ENCODE results near the gene UBR2. TPM values are rescaled to one million over a fixed set of nuclear protein-coding genes. Genes with fewer than 3 reads are reported as not detected.

Gene UBR2
- total and polyA plus RNA-seq, 2 of the 4 experiments (the other 2 are of a cell fraction): 7.7 to 32.3 TPM

GRCh38 chr6:42727087-42727611 is 163.3 kb downstream of the UBR2 start:
- H3K4me2 ChIP-seq (ENCODE audit: low read depth, low read length): peak overlapping the region; percentile 90
- intact Hi-C loops (cut with micrococcal nuclease): loop anchor here (2.0 kb wide), 1 partner anchor 56 kb away; the partner anchor contains the start of gene BICRAL
- peak overlapping the region; percentile 99 for H4K5ac ChIP-seq (ENCODE audit: low read depth, low read length)
- H2BK20ac ChIP-seq (ENCODE audit: low read depth, low read length): peak overlapping the region; percentile 93
- peaks cover under 1% of the 10 kb centered on the region for H3K36me3 ChIP-seq (ENCODE audit: control insufficient read depth, insufficient read depth, low read length)
- peak overlapping the region; percentile 82 for H3K9ac ChIP-seq (ENCODE audit: low read depth, low read length)
- peak overlapping the region; percentile 98 for H3K23ac ChIP-seq (ENCODE audit: low read depth, low read length)
- DNase-seq (peak; percentile 21), ATAC-seq (ENCODE audit: low read depth) (peak; percentile 41)
- H3K4me1 ChIP-seq (ENCODE audit: control insufficient read depth, insufficient read depth, low read length): peaks cover 9% of the 10 kb centered on the region
- peak overlapping the region; percentile 83 for H4K91ac ChIP-seq (ENCODE audit: insufficient read depth, low read depth, low read length)
- no TSS peak for BruUV-seq (replicated peaks)
- no peaks in the 10 kb centered on the region for H3K27me3 ChIP-seq (ENCODE audit: control insufficient read depth, insufficient read depth, low read length)
- peak overlapping the region; percentile 92 for H3K27ac ChIP-seq (ENCODE audit: insufficient read depth, low read length)
- peak overlapping the region; percentile 93; the same call in 2 of the 3 replicates for H2BK15ac ChIP-seq (ENCODE audit: low read depth, low read length)
- H2AK5ac ChIP-seq (ENCODE audit: low read depth, low read length): peak overlapping the region; percentile 71; the same call in 1 of the 2 replicates
- peak overlapping the region; percentile 87 for H2BK5ac ChIP-seq (ENCODE audit: low read depth, low read length, poor library complexity, severe bottlenecking)
- H3K9me3 ChIP-seq (ENCODE audit: control insufficient read depth, insufficient read depth, low read length): no peaks in the 10 kb centered on the region
- H4K8ac ChIP-seq (ENCODE audit: low read depth in 2 of 2, low read length in 2 of 2): peak overlapping the region; percentile 68 to 99
- 17% methylated on average over 52 of the region's 52 CpGs; no CpG with 5 or more reads in 1 of the 2 experiments for WGBS, 2 experiments (ENCODE audit: extremely low coverage in 2 of 2, insufficient read length in 1 of 2)
- H2AFZ ChIP-seq (replicated peaks; ENCODE audit: low read length, poor library complexity): peak overlapping the region; percentile 93
- ChIA-PET CTCF (interaction anchor here (0.6 to 2.3 kb wide), 4 partner anchors 11 to 146 kb away, joined by 3 to 9 read pairs (median 6); no protein-coding TSS in a partner anchor), POLR2A (ENCODE audit: unreplicated experiment) (interaction anchor here (0.6 kb wide), 1 partner anchor 56 kb away, joined by 3 read pairs; no protein-coding TSS in a partner anchor)
- H3K18ac ChIP-seq (ENCODE audit: low read depth, low read length): peak overlapping the region; percentile 97
- peak overlapping the region; percentile 43 for H3K4me3 ChIP-seq (ENCODE audit: insufficient read depth, low read depth, low read length)
- in situ Hi-C loops (cut with MboI; ENCODE audit: low sequenced_read_pairs): no loop called here
- H3K79me1 ChIP-seq (ENCODE audit: low read depth in 1 of 2, low read length in 2 of 2): peaks cover 0 to 9% of the 10 kb centered on the region in 2 experiments; a peak in 2 of 4 replicates
- peak overlapping the region; percentile 94 for H2BK120ac ChIP-seq (ENCODE audit: low read depth, low read length)
- H4K20me1 ChIP-seq (ENCODE audit: insufficient read depth, low read length): no peaks in the 10 kb centered on the region
- peak overlapping the region; percentile 95 for H3K56ac ChIP-seq (ENCODE audit: extremely low read depth, insufficient read depth, low read length)
- no peak for TF ChIP-seq BHLHE40 (IDR thresholded peaks at IDR 0.05; ENCODE audit: low read depth, low read length)
- no peak for TF ChIP-seq FOS (IDR thresholded peaks at IDR 0.05; ENCODE audit: low read depth, low read length)
- no peak for TF ChIP-seq MXI1 (IDR thresholded peaks at IDR 0.05; ENCODE audit: borderline replicate concordance, low read depth, low read length)
- no peak for TF ChIP-seq CEBPB (IDR thresholded peaks at IDR 0.05; ENCODE audit: low read depth, low read length)
- no peak for TF ChIP-seq NFE2L2 (IDR thresholded peaks at IDR 0.05; ENCODE audit: low read depth, low read length)
- TF ChIP-seq MAFK (IDR thresholded peaks at IDR 0.05; ENCODE audit: low read depth, low read length): no peak
- no peak for TF ChIP-seq ELK1 (IDR thresholded peaks at IDR 0.05; ENCODE audit: borderline replicate concordance, low read depth, low read length)
- no peak for TF ChIP-seq CTCF (conservative IDR thresholded peaks at IDR 0.05; ENCODE audit: low read depth, low read length)
- no peak for TF ChIP-seq RAD21 (IDR thresholded peaks at IDR 0.05; ENCODE audit: low read length)
- TF ChIP-seq USF2 (IDR thresholded peaks at IDR 0.05; ENCODE audit: low read depth, low read length): no peak
- peaks cover 6% of the 10 kb centered on the region; the same call in 1 of the 2 replicates for H3K9me1 ChIP-seq (ENCODE audit: insufficient read depth, low read length)
- dilution Hi-C loops (cut with HindIII; ENCODE audit: low sequenced_read_pairs, unreplicated experiment): no loop called here
- H3K14ac ChIP-seq (replicated peaks; ENCODE audit: low read depth, low read length): peak overlapping the region; percentile 97
- peak overlapping the region; percentile 86 for H3K4ac ChIP-seq (ENCODE audit: low read depth, low read length)
- H2AK9ac ChIP-seq (replicated peaks; ENCODE audit: low read depth, low read length, poor library complexity): peak overlapping the region; percentile 86
